Large intestine (tissue), 3 donors: ENCODE data around the gene TM9SF3. TPM values are rescaled to one million over a fixed set of nuclear protein-coding genes. Genes with fewer than 3 reads are reported as not detected.

Experiments
- DNase-seq, 2 donors: peaks; one replicate each; pipeline versions ENCODE4 v3.0.0 to v3.0.0-alpha.2; 2013
- H3K27ac ChIP-seq: one replicate; pipeline ENCODE4 v1.5.1; 2013; ENCODE audit warnings: low read length
- H3K27me3 ChIP-seq: 2 replicates; pipeline ENCODE4 v1.6.1; 2013; ENCODE audit warnings: low read length; ENCODE audit not compliant: control insufficient read depth, insufficient read depth
- H3K36me3 ChIP-seq: 2 replicates; pipeline ENCODE4 v1.6.1; 2013; ENCODE audit warnings: low read length; ENCODE audit not compliant: control insufficient read depth, insufficient read depth
- H3K4me1 ChIP-seq: one replicate; pipeline ENCODE4 v1.6.1; 2013; ENCODE audit warnings: low read length; ENCODE audit not compliant: control insufficient read depth, insufficient read depth
- H3K4me3 ChIP-seq: one replicate; pipeline ENCODE4 v1.5.1; 2013; ENCODE audit warnings: low read length
- H3K9me3 ChIP-seq: one replicate; pipeline ENCODE4 v1.6.1; 2013; ENCODE audit warnings: mild to moderate bottlenecking, low read depth, low read length, moderate library complexity; ENCODE audit not compliant: control insufficient read depth
- WGBS: methylation state at CpG from one replicate; pipeline ENCODE4 v1.1.5; 2013; ENCODE audit warnings: low lambda C conversion rate; ENCODE audit not compliant: insufficient coverage; 5-methylcytosine and 5-hydroxymethylcytosine counted together
- polyA plus RNA-seq: library from polyadenylated mRNA; unstranded; fragments of 120-200 nt; gene quantifications from one replicate; pipeline ENCODE4 v1.2.1, GENCODE V29; 2013

The TM9SF3 gene
- polyA plus RNA-seq, 1 donor, result 211 TPM

DNA sequence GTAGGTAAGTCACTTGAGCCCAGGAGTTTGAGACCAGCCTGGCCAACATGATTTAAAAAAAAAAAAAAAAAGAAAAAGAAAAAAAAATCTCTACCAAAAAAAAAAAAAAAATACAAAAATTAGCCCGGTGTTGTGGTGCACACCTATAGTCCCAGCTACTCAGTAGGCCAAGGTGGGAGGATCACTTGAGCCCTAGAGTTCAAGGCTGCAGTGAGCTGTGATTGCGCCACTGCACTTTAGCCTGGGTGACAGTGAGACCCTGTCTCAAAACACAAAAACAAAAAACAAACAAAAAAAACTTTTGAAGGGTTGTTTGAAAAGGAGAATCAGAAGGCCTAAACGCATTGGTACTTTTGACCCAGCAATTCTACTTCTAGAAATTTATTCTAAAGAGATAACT lies 86.8 kb downstream of the TM9SF3 start:
- Histone ChIP-seq H3K27me3 (peaks cover 13% of the 10 kb centered on the region), H3K9me3 (no peaks in the 10 kb centered on the region), H3K27ac (no peak overlapping the region), H3K36me3 (no peaks in the 10 kb centered on the region), H3K4me1 (no peaks in the 10 kb centered on the region), H3K4me3 (no peak overlapping the region)
- WGBS, result 71% methylated on average over 1 of the region's 3 CpGs
- DNase-seq, result no peak

DNA sequence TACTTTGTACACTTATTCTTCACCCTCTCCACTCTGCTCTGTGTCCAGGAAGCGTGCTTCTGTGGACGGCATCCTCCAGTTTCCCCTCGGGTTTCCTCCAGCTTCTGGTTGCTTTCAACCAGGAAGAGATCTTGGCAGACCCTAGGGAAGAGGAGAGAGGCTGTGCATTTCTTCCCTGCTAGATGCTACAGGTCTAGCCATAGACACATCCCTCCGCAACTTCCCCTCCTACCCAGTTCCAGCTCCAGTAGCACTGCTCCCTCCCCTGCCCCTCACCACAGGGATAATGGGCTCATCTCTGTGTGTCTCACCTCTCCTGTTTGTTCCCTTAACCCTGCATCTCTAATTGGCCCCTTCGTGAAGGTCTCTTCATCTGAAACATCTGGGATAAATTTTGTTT lies 89.4 kb downstream of the TM9SF3 start:
- H3K27ac ChIP-seq, result no peak overlapping the region
- WGBS, result no CpG with 5 or more reads among the region's 5 CpGs
- no peak for DNase-seq
- H3K4me3 ChIP-seq, result no peak overlapping the region
- peaks cover 13% of the 10 kb centered on the region for H3K27me3 ChIP-seq
- no peaks in the 10 kb centered on the region for H3K36me3 ChIP-seq
- H3K4me1 ChIP-seq, result no peaks in the 10 kb centered on the region
- no peaks in the 10 kb centered on the region for H3K9me3 ChIP-seq

DNA sequence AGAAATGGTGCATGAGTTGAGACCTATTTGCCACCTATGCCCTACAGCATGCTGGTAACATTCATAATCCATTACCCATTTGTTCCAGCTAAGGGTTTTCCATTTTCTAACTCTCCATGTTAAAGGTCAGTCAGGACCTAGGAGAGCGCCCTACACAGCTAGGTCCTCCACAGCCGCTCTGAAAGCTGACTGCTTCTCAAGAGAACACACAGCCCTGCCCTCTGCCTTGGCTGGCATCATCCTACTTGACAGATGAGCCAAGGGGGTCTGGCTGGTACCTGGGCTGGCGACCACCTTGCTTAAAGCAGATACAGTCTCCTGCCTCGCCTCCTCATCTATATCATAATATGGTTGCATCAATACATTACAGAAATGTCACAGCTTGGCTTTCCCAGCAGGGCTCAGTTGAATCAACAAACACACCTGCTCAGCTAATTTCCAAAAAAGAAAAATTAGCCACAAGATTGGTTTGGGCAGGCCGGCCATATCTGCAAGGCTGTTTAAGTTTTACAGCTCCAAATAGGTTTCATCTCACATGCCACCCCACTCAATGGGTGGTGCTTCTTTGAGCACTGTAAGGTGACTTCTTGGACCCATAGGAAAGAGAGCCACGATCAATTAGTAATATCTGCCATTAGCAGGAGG lies 90.4 kb downstream of the TM9SF3 start:
- H3K9me3 ChIP-seq, result no peaks in the 10 kb centered on the region
- H3K36me3 ChIP-seq, result no peaks in the 10 kb centered on the region
- H3K27me3 ChIP-seq, result peaks cover 13% of the 10 kb centered on the region
- peak in 1 of 2 donors; percentile 22 for DNase-seq
- no CpG with 5 or more reads among the region's 6 CpGs for WGBS
- no peak overlapping the region for H3K27ac ChIP-seq
- no peak overlapping the region for H3K4me3 ChIP-seq
- no peaks in the 10 kb centered on the region for H3K4me1 ChIP-seq

DNA sequence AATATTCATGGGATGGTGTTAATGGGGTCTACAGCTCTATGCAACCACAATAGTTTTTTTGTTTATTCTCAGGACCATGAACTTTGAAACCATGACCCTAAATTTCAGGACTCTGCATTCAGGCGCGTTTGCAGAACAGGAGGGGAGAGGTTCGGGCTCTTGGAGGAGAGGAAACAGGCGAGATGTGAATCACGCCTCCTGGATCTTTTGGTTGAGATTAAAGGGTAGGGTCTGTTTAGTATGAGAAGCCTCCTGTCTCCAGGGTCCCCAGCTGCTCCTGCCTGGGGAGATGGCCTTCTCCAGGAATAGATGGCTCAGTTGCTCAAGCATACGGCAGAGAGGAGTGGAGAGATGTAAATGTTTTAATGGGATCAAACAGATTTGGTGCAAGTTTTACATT lies 91.3 kb downstream of the TM9SF3 start:
- H3K27ac ChIP-seq, result no peak overlapping the region
- WGBS, result no CpG with 5 or more reads among the region's 6 CpGs
- H3K4me1 ChIP-seq, result no peaks in the 10 kb centered on the region
- H3K4me3 ChIP-seq, result no peak overlapping the region
- H3K36me3 ChIP-seq, result no peaks in the 10 kb centered on the region
- DNase-seq, result no peak
- peaks cover 13% of the 10 kb centered on the region for H3K27me3 ChIP-seq
- H3K9me3 ChIP-seq, result no peaks in the 10 kb centered on the region

DNA sequence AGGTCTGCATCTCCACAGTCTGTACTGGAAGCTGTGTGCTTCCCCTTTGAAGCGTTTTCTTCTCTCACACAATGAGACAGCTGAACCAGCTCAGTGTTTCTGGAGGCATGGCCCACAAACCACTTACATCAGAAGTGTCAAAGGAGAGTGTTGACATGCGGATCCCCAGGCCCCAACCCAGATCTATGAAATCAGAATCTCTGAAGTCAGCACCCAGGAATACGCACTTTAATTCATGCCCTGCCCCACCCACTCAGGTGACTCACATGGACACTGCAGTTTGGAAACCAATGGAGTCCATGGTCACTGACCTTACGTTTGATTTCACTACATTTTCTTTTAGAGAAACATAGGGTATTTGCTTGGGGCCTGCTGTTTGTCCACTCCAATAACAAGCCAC lies 92.1 kb downstream of the TM9SF3 start:
- no peak for DNase-seq
- no peak overlapping the region for H3K4me3 ChIP-seq
- no peaks in the 10 kb centered on the region for H3K4me1 ChIP-seq
- no peaks in the 10 kb centered on the region for H3K9me3 ChIP-seq
- H3K27me3 ChIP-seq, result peaks cover 13% of the 10 kb centered on the region
- no peaks in the 10 kb centered on the region for H3K36me3 ChIP-seq
- 80% methylated on average over 1 of the region's 4 CpGs for WGBS
- no peak overlapping the region for H3K27ac ChIP-seq

DNA sequence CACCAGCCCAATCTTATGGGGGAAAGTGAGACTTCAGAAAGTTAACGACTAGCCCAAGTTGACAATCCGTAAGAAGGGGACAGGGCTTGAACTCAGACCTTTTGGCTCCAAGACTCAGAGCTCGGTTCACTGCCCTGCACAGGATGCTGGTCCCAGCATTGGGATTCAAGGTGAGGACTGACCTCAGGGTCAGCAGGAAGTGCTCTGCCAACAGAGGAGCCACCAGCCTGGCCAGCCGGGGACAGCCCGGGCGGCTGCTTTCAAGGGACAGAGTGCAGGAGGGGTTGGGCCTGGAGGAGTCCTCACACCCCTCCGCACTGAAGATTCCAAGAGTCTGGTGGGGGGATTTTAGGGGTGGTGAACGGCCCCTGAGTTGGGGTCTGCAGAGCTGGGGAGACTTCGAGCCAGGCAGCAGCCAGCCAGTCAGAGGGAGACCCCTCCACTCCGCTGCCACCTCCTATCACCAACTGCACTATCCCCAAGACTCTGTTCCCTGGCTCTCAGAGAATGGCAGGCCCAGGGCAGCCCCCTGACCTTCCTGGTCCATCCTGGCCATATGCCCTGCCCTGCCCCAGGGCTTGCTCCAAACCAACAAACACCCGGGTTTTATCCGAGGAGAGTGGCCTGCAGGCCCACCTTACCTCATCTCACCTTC lies 92.8 kb downstream of the TM9SF3 start:
- no CpG with 5 or more reads among the region's 12 CpGs for WGBS

DNA sequence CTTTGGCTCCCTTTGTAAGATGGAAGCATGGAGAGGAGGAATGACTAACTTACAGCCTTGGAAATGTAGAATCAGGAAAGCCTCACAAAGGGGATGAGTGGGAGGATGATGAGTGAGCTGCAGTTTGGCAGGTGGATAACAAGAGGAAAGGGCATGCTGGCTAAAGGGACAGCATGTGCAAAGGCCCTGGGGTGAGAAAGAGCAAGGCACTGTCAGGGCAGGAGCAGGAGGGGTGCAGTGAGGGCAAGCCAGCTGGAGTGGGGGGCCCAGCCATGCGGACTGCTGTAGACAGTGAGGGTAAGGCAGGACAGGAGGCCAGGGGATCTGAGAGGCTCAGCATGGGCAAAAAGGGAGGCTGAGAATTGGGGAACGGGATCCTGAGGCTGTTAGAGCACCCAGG lies 93.6 kb downstream of the TM9SF3 start:
- WGBS, result no CpG with 5 or more reads among the region's 2 CpGs
- Histone ChIP-seq H3K27ac (no peak overlapping the region), H3K4me3 (no peak overlapping the region), H3K36me3 (no peaks in the 10 kb centered on the region), H3K9me3 (no peaks in the 10 kb centered on the region), H3K27me3 (peaks cover 10% of the 10 kb centered on the region), H3K4me1 (no peaks in the 10 kb centered on the region)
- DNase-seq, result no peak

More for the DNA sequence above, 92.8 kb downstream of the TM9SF3 start:
- no peaks in the 10 kb centered on the region for H3K9me3 ChIP-seq
- peaks cover 13% of the 10 kb centered on the region for H3K27me3 ChIP-seq
- no peak for DNase-seq
- no peaks in the 10 kb centered on the region for H3K36me3 ChIP-seq
- no peak overlapping the region for H3K27ac ChIP-seq
- no peaks in the 10 kb centered on the region for H3K4me1 ChIP-seq
- H3K4me3 ChIP-seq, result no peak overlapping the region

DNA sequence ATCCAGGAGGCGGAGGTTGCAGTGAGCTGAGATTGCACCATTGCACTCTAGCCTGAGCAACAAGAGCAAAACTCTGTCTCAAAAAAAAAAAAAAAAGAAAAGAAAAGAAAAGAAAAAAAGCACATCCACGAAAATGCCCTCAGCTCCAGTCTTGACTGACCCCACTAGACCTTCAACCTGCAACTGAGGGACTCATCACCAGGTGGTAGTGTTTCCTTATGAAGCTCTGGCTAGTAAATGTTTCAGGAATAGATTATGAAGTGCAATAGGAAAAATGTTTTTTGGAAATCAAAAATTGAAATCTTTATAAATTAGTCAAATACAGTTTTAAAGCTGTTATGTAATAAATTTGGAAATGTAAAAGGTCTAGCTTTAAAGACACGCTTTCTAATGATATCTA lies 95.5 kb downstream of the TM9SF3 start:
- H3K4me3 ChIP-seq, result no peak overlapping the region
- WGBS, result no CpG with 5 or more reads among the region's 3 CpGs

DNA sequence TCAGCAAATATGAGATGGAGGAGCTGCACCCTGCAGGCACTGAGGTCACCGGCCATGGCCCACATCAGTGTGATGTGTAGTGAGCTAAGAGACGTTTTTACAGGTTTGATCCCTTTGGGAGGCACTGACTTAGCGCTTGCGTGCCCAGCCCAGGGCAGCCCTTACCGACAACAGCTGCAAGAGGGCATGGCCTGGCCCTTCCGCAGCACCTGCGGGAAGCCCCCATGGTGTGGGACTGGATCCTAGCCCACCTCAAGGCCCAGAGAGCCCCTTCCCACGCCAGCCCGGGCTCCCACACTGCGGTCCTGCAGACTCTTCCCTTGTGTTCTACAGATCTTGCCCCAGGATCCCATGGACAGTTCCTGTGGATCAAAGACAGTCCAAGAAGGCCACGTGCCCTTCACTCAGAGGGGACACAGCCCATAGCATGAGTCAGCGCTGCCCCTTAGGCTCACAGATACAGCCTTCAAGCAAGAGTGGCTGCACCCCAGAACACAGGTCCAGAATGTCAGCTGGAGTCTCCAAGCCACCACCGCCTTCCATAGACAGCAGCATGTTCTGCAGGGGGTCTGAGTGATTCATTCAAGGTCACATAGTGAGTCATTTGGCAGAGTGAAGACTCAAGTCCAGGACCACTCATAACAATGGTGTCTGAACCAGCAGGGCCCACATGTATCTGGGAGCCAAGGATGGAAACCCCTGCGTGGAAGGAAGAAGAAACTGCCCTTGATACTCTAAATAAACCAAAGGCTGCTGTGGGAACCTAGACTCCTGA lies 98.5 kb downstream of the TM9SF3 start:
- no peaks in the 10 kb centered on the region for H3K4me1 ChIP-seq
- no peak overlapping the region for H3K4me3 ChIP-seq
- H3K9me3 ChIP-seq, result no peaks in the 10 kb centered on the region
- no peak for DNase-seq
- peaks cover 5% of the 10 kb centered on the region for H3K27me3 ChIP-seq
- no peaks in the 10 kb centered on the region for H3K36me3 ChIP-seq
- no CpG with 5 or more reads among the region's 14 CpGs for WGBS
- H3K27ac ChIP-seq, result no peak overlapping the region

More for the DNA sequence above, 95.5 kb downstream of the TM9SF3 start:
- no peaks in the 10 kb centered on the region for H3K36me3 ChIP-seq
- peaks cover 10% of the 10 kb centered on the region for H3K27me3 ChIP-seq
- DNase-seq, result no peak
- no peak overlapping the region for H3K27ac ChIP-seq
- no peaks in the 10 kb centered on the region for H3K4me1 ChIP-seq
- H3K9me3 ChIP-seq, result no peaks in the 10 kb centered on the region

DNA sequence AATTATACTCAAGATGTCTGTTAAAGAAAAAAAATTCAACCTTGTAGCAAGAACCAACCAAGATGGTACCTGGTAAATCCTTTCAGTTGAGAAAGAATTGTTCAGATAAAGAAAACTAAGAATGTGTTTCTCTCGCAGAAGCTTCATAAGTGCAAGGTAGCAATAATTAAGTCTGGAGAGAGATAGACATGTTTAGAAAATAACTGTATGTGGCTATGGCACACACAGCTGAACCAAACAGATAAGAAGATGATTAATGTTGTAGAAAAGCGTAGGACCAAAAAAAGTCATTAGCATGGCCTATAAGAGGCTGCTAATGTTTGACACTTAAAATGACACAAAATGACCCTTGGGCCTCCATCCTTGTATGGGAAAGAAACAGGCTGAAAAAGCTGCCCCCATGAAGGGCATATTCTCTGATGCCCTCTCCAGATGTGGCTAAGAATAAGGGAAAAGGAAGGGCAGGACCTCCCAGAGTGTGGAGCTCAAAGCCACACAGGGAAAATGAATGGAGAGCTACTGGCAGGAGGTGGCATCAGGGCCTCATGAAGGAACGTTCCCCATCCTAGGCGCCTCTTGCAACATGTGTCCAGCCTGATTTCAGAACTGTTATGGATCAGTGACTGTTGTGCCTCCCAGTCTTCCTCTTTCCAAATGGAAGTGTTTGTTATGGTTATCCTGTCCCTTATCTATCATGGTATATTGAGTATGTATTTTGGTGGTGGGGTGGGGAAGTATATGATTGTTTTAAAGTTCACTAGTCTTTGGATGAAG lies 103.8 kb downstream of the TM9SF3 start:
- H3K4me3 ChIP-seq, result no peak overlapping the region
- peaks cover 20% of the 10 kb centered on the region for H3K27me3 ChIP-seq
- H3K4me1 ChIP-seq, result no peaks in the 10 kb centered on the region
- H3K27ac ChIP-seq, result no peak overlapping the region
- DNase-seq, result no peak
- 100% methylated on average over 1 of the region's 4 CpGs for WGBS
- H3K9me3 ChIP-seq, result no peaks in the 10 kb centered on the region
- H3K36me3 ChIP-seq, result no peaks in the 10 kb centered on the region
